Measurements from ENCODE around the gene BCORL1. TPM values are rescaled to one million over a fixed set of nuclear protein-coding genes. Genes with fewer than 3 reads are reported as not detected.

Gene BCORL1
- total and polyA plus RNA-seq, 2 of the 8 experiments (the other 6 are each of a cell fraction or from before 2014, with no cell fraction given), result 1.4 to 6.2 TPM

DNA sequence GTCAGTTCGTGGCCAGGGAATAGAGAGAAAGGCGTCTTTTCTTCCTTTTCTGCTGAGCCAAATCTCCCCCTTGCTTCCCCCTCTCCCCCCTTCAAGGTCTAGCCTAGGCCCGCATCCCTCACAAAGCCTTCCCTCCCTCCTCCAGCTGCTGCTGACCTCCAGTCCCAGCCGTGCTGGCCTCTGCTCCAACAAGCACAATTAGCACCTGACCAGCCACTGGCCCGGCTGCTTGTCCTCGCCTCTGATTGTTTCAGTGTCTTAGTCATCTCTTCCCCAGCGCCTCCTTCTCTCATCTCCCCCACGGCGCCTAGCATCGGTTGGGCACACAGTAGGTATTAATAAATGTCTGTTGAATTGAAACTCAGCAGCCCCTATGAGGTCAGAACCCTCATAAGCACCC, 123.6 kb downstream of the BCORL1 start:
- Histone ChIP-seq H3K9ac (replicated peaks in 1 of 4; ENCODE audit: extremely low read depth in 1 of 4, low read depth in 3 of 4, low read length in 3 of 4) (no peak overlapping the region), H2BK5ac (ENCODE audit: low read depth, low read length) (no peak overlapping the region), H3K56ac (replicated peaks; ENCODE audit: insufficient read length, low read depth, low read length) (no peak overlapping the region), H4K5ac (ENCODE audit: insufficient read length, low read depth, low read length) (no peak overlapping the region), H4K20me1 (replicated peaks in 1 of 2; ENCODE audit: control insufficient read depth in 1 of 2, insufficient read depth in 2 of 2, low read length in 2 of 2) (peaks cover 0 to 4% of the 10 kb centered on the region in 2 experiments), H3K79me2 (ENCODE audit: control insufficient read depth in 1 of 2, insufficient read depth in 2 of 2, low read length in 2 of 2) (no peaks in the 10 kb centered on the region), H2BK15ac (ENCODE audit: low read length) (no peak overlapping the region), H3K9me3 (ENCODE audit: insufficient read depth in 2 of 2, low read depth in 1 of 2, low read length in 1 of 2) (no peaks in the 10 kb centered on the region), H2BK120ac (replicated peaks; ENCODE audit: low read depth, low read length) (no peak overlapping the region), H4K91ac (replicated peaks; ENCODE audit: insufficient read length, low read length) (no peak overlapping the region), H2BK20ac (ENCODE audit: low read length) (no peak overlapping the region), H3K23ac (ENCODE audit: insufficient read length) (no peak overlapping the region), H3K27me3 (replicated peaks in 1 of 4; ENCODE audit: control insufficient read depth in 3 of 4, extremely low read depth in 1 of 4, insufficient read depth in 3 of 4, low read length in 3 of 4) (peaks cover 13 to 24% (median 19%) of the 10 kb centered on the region in 4 experiments; a peak in 6 of 7 replicates), H2AFZ (ENCODE audit: low read length) (no peak overlapping the region), H3K14ac (ENCODE audit: insufficient read length) (no peak overlapping the region), H2AK5ac (ENCODE audit: low read depth, low read length) (no peak overlapping the region), H3K79me1 (ENCODE audit: low read depth, low read length) (no peaks in the 10 kb centered on the region), H3K27ac (ENCODE audit: low read depth, low read length) (no peak overlapping the region), H3K4me1 (replicated peaks in 1 of 4; ENCODE audit: control insufficient read depth in 3 of 4, insufficient read depth in 4 of 4, low read length in 3 of 4) (peaks cover 0 to 11% (median 0%) of the 10 kb centered on the region in 4 experiments; a peak in 3 of 7 replicates), H3K4me2 (ENCODE audit: insufficient read depth in 1 of 2, low read depth in 2 of 2, low read length in 2 of 2) (no peak overlapping the region), H3K18ac (ENCODE audit: extremely low read depth, low read length) (no peak overlapping the region), H2BK12ac (ENCODE audit: low read depth, low read length) (no peak overlapping the region), H3K36me3 (ENCODE audit: control insufficient read depth in 2 of 4, insufficient read depth in 4 of 4, low read length in 3 of 4) (peaks cover 0 to 3% (median 0%) of the 10 kb centered on the region in 4 experiments; a peak in 1 of 8 replicates), H3K4ac (replicated peaks; ENCODE audit: insufficient read length, low read depth, low read length) (no peak overlapping the region), H3K23me2 (ENCODE audit: low read depth, low read length) (no peaks in the 10 kb centered on the region; the same call in 1 of the 2 replicates), H3K4me3 (ENCODE audit: extremely low read depth in 1 of 4, insufficient read depth in 2 of 4, low read depth in 3 of 4, low read length in 4 of 4) (no peak overlapping the region), H4K8ac (ENCODE audit: extremely low read depth, insufficient read depth, low read length) (no peak overlapping the region)
- ChIA-PET CTCF (ENCODE audit: partially characterized antibody) (interaction anchor here (0.7 to 4.7 kb wide), 4 partner anchors 11 to 86 kb away, joined by 3 to 23 read pairs (median 3); no protein-coding TSS in a partner anchor), POLR2A (ENCODE audit: partially characterized antibody) (no interaction called here)
- no peak for DNase-seq (ENCODE audit: low read depth in 1 of 2, low spot score in 2 of 2)
- FAIRE-seq, result no peak
- TF ChIP-seq CHD1 (IDR thresholded peaks at IDR 0.05; ENCODE audit: low read depth, low read length), result no peak
- 90% methylated on average over 6 of the region's 10 CpGs; no CpG with 5 or more reads in 1 of the 2 experiments for WGBS, 2 experiments (ENCODE audit: extremely low coverage in 1 of 2, insufficient coverage in 1 of 2, insufficient read length in 1 of 2, insufficient replicate concordance in 2 of 2, low coverage in 1 of 2, low lambda C conversion rate in 2 of 2, missing lambda C conversion rate in 1 of 2)

Other genes starting within 250 kb of the BCORL1 start
- 0.25 TPM in 1 of 2 replicates, not detected in the other for gene XPNPEP2, start 243.7 kb upstream of the BCORL1 start, total RNA-seq (2021; fragmentation: NEBNext Ultra II Directional; extraction: Animal tissue kit (Norgen Biotek cat#: 25700))
- 0.14 and 0.27 TPM in 2 replicates for gene XPNPEP2, start 243.7 kb upstream of the BCORL1 start, polyA plus RNA-seq (2011; rRNA removed)
- not detected in 2 replicates for gene SASH3, start 202.7 kb upstream of the BCORL1 start, total RNA-seq (2021; fragmentation: NEBNext Ultra II Directional; extraction: Animal tissue kit (Norgen Biotek cat#: 25700))
- gene SASH3, start 202.7 kb upstream of the BCORL1 start, polyA plus RNA-seq (2011; rRNA removed), result not detected in 2 replicates
- 28.3 and 29.7 TPM in 2 replicates for gene ZDHHC9, start 138.7 kb upstream of the BCORL1 start, total RNA-seq (2021; fragmentation: NEBNext Ultra II Directional; extraction: Animal tissue kit (Norgen Biotek cat#: 25700))
- 18.1 and 20.3 TPM in 2 replicates for gene ZDHHC9, start 138.7 kb upstream of the BCORL1 start, polyA plus RNA-seq (2011; rRNA removed)
- gene UTP14A, start 76.5 kb upstream of the BCORL1 start, total RNA-seq (2021; fragmentation: NEBNext Ultra II Directional; extraction: Animal tissue kit (Norgen Biotek cat#: 25700)), result 24.0 and 25.7 TPM in 2 replicates
- gene UTP14A, start 76.5 kb upstream of the BCORL1 start, polyA plus RNA-seq (2011; rRNA removed), result 3.5 and 4.5 TPM in 2 replicates
- gene ELF4, start 127.9 kb downstream of the BCORL1 start, total RNA-seq (2021; fragmentation: NEBNext Ultra II Directional; extraction: Animal tissue kit (Norgen Biotek cat#: 25700)), result 1.8 and 2.3 TPM in 2 replicates
- gene ELF4, start 127.9 kb downstream of the BCORL1 start, polyA plus RNA-seq (2011; rRNA removed), result 2.0 and 2.2 TPM in 2 replicates
- gene AIFM1, start 183.2 kb downstream of the BCORL1 start, total RNA-seq (2021; fragmentation: NEBNext Ultra II Directional; extraction: Animal tissue kit (Norgen Biotek cat#: 25700)), result 52.8 and 55.4 TPM in 2 replicates
- 23.7 and 34.1 TPM in 2 replicates for gene AIFM1, start 183.2 kb downstream of the BCORL1 start, polyA plus RNA-seq (2011; rRNA removed)
- gene RAB33A, start 189.3 kb downstream of the BCORL1 start, total RNA-seq (2021; fragmentation: NEBNext Ultra II Directional; extraction: Animal tissue kit (Norgen Biotek cat#: 25700)), result 2.8 and 3.9 TPM in 2 replicates
- 4.1 and 4.6 TPM in 2 replicates for gene RAB33A, start 189.3 kb downstream of the BCORL1 start, polyA plus RNA-seq (2011; rRNA removed)